HG02642 (cell line): Measurements from ENCODE around the gene RARG.
"Not testable (repeated sequence)": the region's sequence is repeated elsewhere in the genome, so short reads cannot be mapped to it uniquely, and the experiment has no call there.

ENCODE experiments used
- ATAC-seq: cut with Tn5 transposase; IDR thresholded peaks from one replicate; pipeline ENCODE4 v1.9.1; 2021; ENCODE audit warnings: mild to moderate bottlenecking; ENCODE audit not compliant: unreplicated experiment, poor library complexity

The RARG gene

GRCh38 chr12:53214221-53214620 lies 17.8 kb downstream of the RARG start:
- ATAC-seq, result no peak

DNA sequence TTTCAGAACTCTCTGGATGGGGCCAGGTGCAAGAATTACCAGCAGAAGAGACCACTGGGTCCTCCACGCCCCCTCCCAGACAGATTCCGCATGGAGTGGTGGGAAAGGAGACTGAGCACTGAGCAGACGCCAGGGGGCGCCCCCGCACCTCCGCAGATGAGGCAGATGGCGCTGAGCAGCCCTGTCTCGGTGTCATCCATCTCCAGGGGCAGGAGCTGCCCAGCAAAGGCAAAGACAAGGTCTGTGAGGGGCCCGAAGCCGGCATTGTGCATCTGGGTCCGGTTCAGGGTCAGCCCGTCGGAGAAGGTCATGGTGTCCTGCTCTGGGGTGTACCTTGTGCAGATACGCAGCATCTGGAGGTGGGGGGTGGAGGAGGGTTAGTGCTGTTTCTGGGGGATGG lies 18.7 kb downstream of the RARG start:
- no peak for ATAC-seq

DNA sequence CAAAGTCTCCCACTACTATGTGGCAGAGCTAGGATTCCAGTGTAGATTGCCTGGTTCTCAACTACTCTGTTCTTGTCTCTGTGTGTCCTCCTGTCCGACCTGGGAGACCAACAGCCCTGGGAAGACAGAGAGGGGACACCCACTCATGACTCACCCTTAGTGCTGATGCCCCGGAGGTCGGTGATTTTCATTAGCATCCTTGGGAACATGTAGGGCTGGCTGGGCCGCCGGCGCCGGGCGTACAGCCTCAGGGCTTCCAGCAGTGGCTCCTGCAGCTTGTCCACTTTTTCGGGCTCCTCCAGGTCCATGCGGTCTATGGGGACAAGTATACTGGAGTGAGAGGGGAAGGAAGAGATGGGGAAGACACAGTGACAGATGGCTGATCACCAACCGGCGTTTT lies 19.1 kb downstream of the RARG start:
- ATAC-seq, result no peak

- ATAC-seq, result no peak
Observed at GRCh38 chr12:53211476-53212381, 20.3 kb downstream of the RARG start.

GRCh38 chr12:53210843-53211242 lies 21.2 kb downstream of the RARG start:
- ATAC-seq, result no peak

DNA sequence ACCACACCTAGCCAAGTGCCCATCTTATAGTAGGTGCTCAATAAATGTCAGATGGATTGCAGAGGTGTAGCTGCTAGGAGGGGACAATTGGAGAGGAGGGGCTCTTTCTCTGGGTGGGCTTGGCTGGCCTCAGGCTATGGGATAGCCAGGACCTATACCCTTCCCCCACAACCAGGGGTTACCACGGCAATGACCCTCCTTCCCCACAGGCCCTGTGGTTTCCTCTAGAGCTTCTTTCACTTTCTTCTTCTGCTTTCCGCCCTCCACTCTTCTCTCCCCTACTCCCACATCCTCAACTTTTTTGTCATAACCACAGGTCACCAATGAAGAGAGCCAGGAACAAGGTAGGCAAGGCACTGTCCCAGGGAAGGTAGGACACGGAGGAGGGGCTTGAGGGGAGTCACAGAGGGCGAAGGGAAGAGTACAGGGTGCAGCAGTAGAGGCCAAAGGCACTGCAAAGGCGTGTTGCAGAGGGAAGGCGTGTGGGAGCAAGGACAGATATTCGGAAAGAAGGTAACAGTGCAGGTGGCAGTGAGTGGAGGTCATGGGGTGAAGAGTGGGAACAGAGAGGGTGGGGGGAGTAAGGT lies 23.0 kb downstream of the RARG start:
- peak; percentile 41 for ATAC-seq

GRCh38 chr12:53208435-53208834 lies 23.6 kb downstream of the RARG start:
- no peak for ATAC-seq

DNA sequence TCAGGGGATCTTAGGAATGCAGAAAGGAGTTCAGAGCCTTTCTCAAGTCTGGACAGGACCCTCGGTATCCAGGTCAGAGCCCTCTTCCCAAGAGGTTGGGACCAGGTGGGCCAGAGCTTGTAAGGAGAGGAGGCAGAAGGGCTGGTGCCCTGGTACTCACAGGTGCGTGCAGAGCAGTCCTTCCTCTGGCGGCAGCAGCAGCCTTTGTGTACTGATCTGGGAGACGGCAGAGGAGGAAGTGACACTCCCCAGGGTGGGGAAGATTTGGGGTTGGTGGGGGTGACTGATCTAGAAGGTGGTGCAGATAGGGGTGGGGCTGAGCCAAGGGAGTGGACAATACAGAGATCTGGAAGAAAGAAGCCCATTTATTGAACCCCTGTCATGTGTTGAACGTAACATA lies 25.0 kb downstream of the RARG start, which contains the start of gene ITGB7:
TSS of gene ITGB7 (minus strand) at position 210 of the 400 bp plus-strand sequence. CDS start 6,808 bp downstream, outside the sequence.
- peak; percentile 52 for ATAC-seq

DNA sequence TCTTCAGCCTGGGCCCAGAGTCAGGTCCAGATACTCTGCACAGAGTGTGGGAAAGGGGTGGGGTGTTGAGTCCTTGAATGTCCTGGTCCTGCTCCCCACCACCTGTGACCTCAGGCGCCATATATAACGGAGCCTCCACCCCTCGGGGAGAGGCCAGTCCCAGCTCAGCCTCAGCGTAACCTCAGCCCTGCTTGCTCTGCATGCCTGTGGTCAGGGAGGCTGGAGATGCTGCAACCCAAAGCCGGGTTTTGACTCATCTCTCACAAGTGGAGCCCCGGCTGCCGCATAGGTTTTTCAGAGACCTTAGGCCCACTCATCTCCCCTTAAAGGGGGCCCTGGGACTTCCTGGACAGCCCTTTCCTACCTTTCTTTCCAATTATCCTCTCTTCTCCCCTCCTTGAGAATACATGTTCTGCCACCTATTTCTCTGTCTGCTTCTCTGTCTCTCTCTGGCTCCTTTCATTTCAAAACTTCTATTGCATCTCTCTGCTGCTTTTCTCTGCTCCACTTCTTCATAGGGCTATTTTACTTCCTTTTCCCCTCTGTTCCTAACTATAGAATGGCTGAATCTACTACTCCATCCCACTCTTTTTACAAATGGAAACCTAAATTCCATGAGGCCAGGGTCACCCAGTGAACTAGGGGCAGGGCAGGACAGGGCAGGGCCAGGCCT lies 26.1 kb downstream of the RARG start:
- ATAC-seq, result peak; percentile 63

DNA sequence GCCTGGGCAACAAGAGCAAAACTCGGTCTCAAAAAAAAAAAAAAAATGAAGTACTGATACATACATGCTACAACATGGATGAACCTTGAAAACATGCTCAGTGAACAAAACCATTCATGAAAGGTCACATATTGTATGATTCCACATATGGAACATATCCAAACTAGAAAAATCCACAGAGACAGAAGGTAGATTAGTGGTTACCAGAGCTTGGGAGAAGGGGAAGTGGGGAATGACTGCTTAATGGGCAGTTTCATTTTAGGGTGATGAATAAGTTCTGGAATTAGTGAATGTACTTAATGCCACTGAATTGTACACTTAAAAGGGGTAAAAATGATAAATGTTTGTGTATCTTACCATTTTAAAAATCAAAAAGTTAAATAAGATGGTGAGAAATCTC lies 27.7 kb downstream of the RARG start:
- ATAC-seq, result no peak

GRCh38 chr12:53202316-53202715 lies 29.7 kb downstream of the RARG start:
- not testable (repeated sequence) for ATAC-seq

DNA sequence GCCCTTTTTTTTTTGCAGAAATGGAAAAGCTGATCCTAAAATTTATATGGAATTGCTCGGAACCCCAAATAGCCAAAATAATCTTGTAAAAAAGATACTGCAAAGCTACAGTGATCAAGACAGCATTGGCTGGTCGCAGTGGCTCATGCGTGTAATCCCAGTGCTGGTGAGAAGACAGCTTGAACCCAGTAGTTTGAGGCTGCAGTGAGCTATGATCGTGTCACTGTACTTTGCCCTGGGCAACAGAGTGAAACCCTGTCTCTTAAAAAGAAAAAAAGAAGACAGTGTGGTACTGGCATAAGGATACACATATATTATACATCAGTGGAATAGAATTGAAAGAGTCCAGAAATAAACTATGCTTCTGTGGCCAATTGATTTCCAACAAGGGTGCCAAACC lies 30.4 kb downstream of the RARG start:
- ATAC-seq, result no peak

DNA sequence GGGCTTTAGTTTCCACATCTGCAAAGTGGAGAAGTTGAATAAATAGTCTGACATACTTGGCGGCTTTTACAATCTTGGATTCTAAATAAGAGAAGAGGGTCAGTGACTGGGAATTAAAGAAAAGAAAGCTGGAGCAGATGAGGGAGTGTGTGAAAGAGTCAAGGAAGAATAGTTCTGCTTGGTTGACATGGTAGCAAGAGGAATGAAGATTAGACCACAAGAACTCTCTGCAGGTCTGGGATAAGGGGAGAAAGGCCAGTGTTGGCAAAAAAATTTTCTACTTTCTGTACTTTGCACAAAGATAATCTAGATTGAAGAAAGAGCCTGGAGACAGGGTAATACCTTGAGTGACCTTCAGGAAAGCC lies 30.9 kb downstream of the RARG start:
- ATAC-seq, result no peak

DNA sequence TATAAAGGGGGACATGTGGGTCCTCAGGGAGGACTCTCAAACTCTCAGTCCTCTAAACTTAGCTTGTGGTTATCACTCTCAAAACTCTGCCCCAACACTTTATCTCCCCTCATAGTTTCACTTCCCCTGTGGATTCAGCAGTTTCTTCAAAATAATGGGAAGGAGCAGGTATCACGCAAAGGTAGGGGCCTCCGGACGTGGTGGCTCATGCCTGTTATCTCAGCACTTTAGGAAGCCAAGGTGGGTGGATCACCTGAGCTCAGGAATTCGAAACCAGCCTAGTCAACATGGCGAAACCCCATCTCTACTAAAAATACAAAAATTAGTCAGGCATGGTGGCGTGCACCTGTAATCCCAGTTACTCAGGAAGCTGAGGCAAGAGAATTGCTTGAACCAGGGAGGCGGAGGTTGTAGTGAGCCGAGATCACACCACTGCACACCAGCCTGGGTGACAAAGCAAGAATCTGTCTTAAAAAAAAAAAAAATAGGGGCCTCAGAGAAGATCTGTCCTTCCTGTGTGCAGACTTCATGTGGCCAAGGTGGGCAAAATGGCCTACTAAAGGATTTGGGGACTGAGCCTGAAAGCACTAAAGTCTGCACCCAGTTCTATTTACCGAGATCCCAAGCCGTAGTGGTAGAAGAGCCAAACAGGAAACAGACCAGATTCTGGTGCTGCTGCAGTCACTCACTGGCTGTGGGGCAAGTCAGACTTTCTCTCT lies 31.4 kb downstream of the RARG start:
- ATAC-seq, result peak; percentile 50

GRCh38 chr12:53200107-53200457 lies 31.9 kb downstream of the RARG start:
- ATAC-seq, result no peak

GRCh38 chr12:53199700-53200099 lies 32.3 kb downstream of the RARG start:
- ATAC-seq, result no peak

DNA sequence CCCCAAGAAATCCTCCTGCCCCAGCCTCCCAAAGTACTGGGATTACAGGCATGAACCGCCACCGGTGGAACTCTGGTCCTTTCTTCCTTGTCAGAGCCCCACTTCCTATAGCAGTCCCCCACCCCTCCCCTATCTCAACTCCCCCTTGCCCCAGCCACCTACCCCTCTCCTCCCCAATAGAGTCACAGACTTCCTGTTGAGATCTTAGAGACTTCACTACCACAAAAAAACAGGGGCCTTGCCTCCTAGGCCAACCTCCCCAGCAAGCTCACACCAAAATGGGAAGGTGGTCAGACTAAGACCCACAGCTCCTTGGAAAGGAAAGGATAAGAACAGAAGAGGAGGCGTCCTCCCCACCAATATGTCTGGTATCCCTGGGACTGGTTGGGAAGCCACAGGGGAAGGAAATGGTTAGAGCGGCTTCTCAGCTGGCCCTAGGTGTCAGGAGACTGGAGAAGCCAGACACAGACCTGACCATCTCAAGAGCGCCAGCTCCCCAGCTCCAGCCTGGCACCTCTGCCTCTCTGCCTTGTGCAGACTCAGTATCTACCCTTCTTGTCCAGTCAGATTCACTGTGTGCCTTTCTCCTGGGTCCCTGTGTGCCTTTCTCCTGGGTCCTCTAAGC lies 33.4 kb downstream of the RARG start:
- ATAC-seq, result no peak

DNA sequence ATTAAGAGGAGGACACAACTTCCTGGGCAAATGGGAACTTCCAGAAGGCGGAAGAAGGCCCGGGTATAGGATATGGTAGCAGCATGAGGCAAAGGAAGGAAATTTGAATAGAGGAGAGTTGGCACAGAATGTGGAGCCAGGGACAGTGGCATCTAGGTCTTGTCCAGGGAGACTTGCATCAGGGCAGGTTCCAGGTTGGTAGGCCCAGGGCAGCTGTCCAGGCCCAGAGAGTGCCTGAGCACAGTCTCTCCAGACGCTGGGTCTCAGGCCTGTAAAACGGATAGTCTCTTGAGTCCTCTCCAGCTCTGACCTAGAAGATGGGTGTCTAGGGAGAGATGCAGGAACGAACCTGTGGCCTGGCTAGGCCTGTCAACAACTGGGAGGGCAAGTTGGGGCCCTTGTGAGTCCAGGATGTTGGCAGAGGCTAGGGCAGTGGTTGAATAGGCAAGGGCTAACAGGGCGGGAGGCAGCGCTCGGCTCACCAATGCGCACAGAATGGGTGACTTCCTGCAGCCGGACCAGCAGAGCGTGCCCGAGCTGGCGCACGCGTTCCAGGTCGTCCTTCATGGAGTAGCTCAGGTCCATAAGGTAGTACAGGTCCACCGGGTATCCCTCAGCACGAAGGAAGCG lies 34.9 kb downstream of the RARG start:
- no peak for ATAC-seq

DNA sequence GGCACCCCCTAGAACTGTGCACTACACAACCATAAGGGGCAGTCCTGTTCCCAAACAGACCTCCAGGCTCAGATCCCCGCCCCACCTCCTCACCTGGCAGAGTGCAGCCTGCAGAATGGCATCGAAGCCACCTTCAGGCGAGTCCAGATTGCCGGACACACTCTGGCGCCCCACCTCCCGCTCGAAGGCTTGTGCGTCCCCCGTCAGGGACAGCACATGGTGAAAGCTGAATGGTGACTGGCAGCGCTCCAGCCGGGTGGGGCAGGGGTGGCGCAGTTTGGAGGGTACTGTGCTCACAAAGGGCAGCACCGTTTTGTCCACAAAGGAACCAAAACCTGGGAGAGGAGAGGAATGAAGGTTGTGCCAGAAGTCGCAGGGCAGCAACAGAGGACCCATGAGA lies 35.5 kb downstream of the RARG start:
- ATAC-seq, result no peak
